Heart left ventricle (tissue), 13 donors: ENCODE data around the gene TXNDC16.

ENCODE experiments used
- CTCF ChIP-seq, 12 donors: fragments of 200-600 bp; sonication (generic) in 4 of 12; IDR thresholded peaks; one replicate each; pipeline versions ENCODE4 v1.5.0 to v1.8.0; 2018 to 2022; ENCODE audit warnings: antibody characterized with exemption in 12 of 12, mild to moderate bottlenecking in 5 of 12
- POLR2A ChIP-seq, 2 donors: fragments of 450-650 bp; IDR thresholded peaks; one replicate each; pipeline ENCODE4 v1.6.1; 2017; ENCODE audit warnings: antibody characterized with exemption in 2 of 2, mild to moderate bottlenecking in 2 of 2, moderate library complexity in 2 of 2
- donor health status: ischemic (EF 13 %, LVEDD 7.1; RV severe dilation, severe dysfunction).
- donor health status: DM: no; HTN: yes; CAD: no.
- donor health status: DM: no; HTN: no; CAD: no.
- donor health status: ischemic (EF 25% LVEDD 6.9; RV normal size, moderate dysfunction).
- donor health status: ischemic (EF 25% LVEDD 5.7; RV mildly dilated, moderate dysfunction).
- donor health status: ischemic (EF 35%, LVEDD 5.7; RV mildly dilated, moderate dysfunction).
- donor health status: nonischemic (EF 11% LVEDD 7.7; RV severe dilation, severe dysfunction).
- donor health status: DM: yes; HTN: yes; CAD: no.
- donor health status: PGD.
- donor health status: ischemic (EF 29% LVEDD 5.4; RV normal size, mild dysfunction).
- donor health status: nonischemic (EF 23%, LVEDD 6.1; RV moderate dilation, normal function).

DNA sequence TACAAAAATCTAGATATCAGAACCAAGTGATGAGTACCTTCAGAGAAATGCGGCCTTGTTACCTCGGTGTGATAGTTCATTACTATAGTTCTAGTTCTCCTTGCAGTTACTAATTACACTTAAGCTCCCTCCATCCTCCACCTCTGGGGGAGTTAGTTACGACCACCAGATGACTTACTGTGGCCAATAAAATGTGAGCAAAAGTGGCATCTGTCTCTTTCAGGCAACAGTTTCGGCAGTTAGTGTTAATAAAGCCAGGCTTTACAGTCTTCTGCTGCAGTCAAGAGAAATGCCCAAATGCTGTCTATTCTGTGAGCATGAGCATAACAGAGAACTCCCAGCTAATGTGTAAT is 6.0 kb downstream of the TXNDC16 start:
- TF ChIP-seq CTCF (IDR thresholded peaks at IDR 0.05) (no peak), POLR2A (IDR thresholded peaks at IDR 0.05) (no peak)
